DOHH2 (cell line): ENCODE measurements around the gene CDK13.

Experiments used
- CTCF ChIP-seq: fragments of 200-600 bp; sonication (generic); IDR thresholded peaks from one replicate; pipeline ENCODE4 v1.5.1; 2014; ENCODE audit warnings: antibody characterized with exemption, mild to moderate bottlenecking, low read depth, low read length; ENCODE audit not compliant: poor library complexity, severe bottlenecking
- EZH2phosphoT487 ChIP-seq: fragments of 200-600 bp; sonication (generic); IDR thresholded peaks from 2 replicates; pipeline ENCODE4 v1.6.1; 2017; ENCODE audit warnings: borderline replicate concordance, mild to moderate bottlenecking, antibody characterized with exemption, low read length, moderate library complexity, mixed read lengths

- no peak for TF ChIP-seq CTCF
- TF ChIP-seq EZH2phosphoT487, result no peak
Observed at GRCh38 chr7:39904077-39904486, 46.0 kb upstream of the CDK13 start.
